Measurements from ENCODE around the gene NCSTN. TPM values are rescaled to one million over a fixed set of nuclear protein-coding genes. Genes with fewer than 3 reads are reported as not detected.
"Not testable (repeated sequence)": the region's sequence is repeated elsewhere in the genome, so short reads cannot be mapped to it uniquely, and the experiment has no call there.

Gene NCSTN
- total RNA-seq, 4 donors from 2014 or later: 45.6 to 59.7 (median 52.1) TPM

DNA sequence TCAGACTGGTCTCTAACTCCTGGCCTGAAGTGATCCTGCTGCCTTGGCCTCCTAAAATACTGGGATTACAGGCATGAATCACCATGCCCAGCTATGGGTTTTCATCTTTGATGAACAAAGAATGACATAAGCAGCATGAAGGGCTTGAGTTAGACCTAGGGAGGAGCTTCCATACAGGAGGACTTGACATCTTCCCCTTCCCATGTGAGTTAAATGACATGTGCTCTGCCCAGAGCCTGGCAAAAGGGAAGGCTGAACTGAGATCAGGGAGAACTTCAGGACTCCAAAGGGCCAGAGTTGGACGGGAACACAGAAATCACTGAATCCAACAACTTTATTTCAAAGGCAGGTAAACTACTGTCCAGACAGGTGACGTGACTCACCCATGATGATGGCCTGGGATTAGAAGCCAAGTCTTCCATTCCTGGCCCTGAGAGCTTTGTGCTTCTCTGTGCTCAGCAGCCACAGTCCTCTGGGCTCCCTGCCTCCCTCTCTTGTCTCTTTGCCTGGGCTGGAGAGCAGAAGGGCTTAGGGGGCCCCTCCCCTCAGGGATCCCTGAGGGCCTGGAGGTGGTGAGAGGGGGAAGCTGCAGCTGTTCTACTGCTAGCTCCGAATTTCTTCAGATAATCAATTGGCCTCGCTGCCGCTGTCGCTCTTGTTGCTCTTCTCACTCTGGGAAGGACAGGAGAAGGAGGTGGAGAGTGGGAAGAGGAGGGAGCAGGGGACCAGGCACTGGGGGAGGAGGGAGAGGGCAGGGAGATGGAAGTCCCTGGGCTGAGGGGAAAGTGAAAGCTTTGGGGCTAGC lies 31.3 kb downstream of the NCSTN start:
- peaks cover 0 to 33% (median 10%) of the 10 kb centered on the region in 4 donors for H3K27me3 ChIP-seq
- intact Hi-C loops (cut with DNase I): loop anchor here (10.0 kb wide), 1 partner anchor 290 kb away; the partner anchor contains the start of gene KCNJ9
- H3K27ac ChIP-seq (replicated peaks in 1 of 4): peak overlapping the region in 3 of 4 donors; percentile 52 to 68 (median 63)
- no peaks in the 10 kb centered on the region for H3K9me3 ChIP-seq
- 39% methylated on average over 5 of the region's 6 CpGs for WGBS
- peak overlapping the region in 2 of 4 donors; percentile 2 to 27 for H3K4me3 ChIP-seq
- DNase-seq (ENCODE audit: extremely low spot score): no peak
- no peaks in the 10 kb centered on the region for H3K36me3 ChIP-seq
- TF ChIP-seq, protein P1, sequence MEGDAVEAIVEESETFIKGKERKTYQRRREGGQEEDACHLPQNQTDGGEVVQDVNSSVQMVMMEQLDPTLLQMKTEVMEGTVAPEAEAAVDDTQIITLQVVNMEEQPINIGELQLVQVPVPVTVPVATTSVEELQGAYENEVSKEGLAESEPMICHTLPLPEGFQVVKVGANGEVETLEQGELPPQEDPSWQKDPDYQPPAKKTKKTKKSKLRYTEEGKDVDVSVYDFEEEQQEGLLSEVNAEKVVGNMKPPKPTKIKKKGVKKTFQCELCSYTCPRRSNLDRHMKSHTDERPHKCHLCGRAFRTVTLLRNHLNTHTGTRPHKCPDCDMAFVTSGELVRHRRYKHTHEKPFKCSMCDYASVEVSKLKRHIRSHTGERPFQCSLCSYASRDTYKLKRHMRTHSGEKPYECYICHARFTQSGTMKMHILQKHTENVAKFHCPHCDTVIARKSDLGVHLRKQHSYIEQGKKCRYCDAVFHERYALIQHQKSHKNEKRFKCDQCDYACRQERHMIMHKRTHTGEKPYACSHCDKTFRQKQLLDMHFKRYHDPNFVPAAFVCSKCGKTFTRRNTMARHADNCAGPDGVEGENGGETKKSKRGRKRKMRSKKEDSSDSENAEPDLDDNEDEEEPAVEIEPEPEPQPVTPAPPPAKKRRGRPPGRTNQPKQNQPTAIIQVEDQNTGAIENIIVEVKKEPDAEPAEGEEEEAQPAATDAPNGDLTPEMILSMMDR (IDR thresholded peaks at IDR 0.05): no peak
- TF ChIP-seq EP300 (IDR thresholded peaks at IDR 0.05) (no peak), POLR2A (IDR thresholded peaks at IDR 0.05; ENCODE audit: low read depth) (no peak), POLR2AphosphoS5 (IDR thresholded peaks at IDR 0.05) (no peak)
- peaks cover 6 to 22% (median 20%) of the 10 kb centered on the region in 4 donors for H3K4me1 ChIP-seq

DNA sequence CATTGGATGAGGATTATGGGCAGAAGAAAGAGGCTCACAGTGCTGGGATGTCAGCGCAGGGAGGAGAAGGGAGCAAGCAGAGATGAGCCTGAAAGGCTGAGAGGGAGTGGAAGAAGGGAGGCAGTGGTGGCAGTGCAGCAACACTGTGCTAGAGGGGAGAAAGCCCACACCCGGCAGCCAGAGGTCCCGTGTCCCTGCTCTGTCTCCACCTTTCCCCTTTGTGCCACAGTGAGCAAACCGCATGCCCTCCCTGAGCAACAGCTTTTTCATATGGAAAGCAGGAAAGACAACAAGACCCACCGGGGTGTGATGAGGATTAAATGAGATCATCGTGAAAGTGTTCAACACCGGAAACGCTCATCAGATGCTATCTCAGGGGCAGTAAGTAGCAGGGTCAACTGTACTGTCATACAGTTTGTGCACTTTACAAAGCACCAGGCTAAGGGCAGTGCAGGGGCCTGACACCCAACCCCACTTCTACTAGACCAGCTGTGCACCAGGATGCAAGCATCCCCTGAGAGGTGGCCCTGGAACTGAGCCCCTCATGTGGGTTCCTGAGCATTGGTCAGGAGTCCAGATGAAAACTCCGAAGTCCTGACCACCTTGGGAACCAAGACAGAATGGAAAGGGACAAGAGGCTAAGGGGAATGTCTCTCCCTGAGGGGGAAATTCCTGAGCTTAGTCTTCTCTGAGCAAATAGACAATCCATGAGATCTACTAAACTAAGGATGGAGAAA lies 32.8 kb downstream of the NCSTN start:
- peak overlapping the region in 3 of 4 donors; percentile 59 to 68 (median 63) for H3K27ac ChIP-seq (replicated peaks in 1 of 4)
- TF ChIP-seq POLR2A (IDR thresholded peaks at IDR 0.05; ENCODE audit: low read depth): no peak
- intact Hi-C loops (cut with DNase I): loop anchor here (10.0 kb wide), 1 partner anchor 291 kb away; the partner anchor contains the start of gene KCNJ9

DNA sequence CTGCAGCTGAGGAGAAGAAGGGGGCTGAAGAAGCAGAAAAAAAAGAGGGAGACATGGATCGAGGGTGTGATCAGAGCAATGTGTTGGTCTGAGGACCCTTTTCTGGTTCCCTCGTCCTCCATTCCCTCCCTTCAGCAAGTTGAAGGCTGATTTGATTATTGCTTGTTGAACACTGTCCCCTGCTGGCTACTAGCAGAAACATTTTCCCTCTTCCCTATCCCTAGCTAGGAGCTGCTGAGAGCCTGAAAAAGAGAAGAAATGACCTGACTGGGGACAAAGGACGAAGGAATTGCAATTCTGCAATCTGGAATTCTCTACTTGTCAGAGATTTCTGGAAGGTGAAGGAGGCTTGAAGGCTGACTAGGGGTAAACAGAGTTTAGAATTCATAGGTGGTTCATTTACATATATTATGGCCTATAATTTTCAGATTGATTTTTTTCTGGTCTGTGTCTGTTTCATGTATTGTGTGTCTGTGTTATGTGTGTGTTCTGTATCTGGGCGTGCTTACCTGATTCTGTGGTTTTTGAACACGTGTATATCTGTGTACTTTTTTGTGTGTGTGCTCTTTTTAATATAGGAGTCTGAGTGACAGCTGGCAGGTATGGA lies 33.4 kb downstream of the NCSTN start:
- Histone ChIP-seq H3K27me3 (peaks cover 0 to 17% (median 5%) of the 10 kb centered on the region in 4 donors), H3K27ac (replicated peaks in 1 of 4) (peak overlapping the region in 3 of 4 donors; percentile 59 to 68 (median 63)), H3K4me1 (peaks cover 6 to 22% (median 20%) of the 10 kb centered on the region in 4 donors), H3K4me3 (peak overlapping the region in 1 of 4 donors; percentile 3), H3K36me3 (no peaks in the 10 kb centered on the region), H3K9me3 (no peaks in the 10 kb centered on the region)
- WGBS: 16% methylated on average over 5 of the region's 5 CpGs
- TF ChIP-seq, protein P1 (IDR thresholded peaks at IDR 0.05): peak; percentile 75 to 90 (median 81)
- no peak for TF ChIP-seq POLR2A (IDR thresholded peaks at IDR 0.05; ENCODE audit: low read depth)
- intact Hi-C loops (cut with DNase I): loop anchor here (10.0 kb wide), 1 partner anchor 292 kb away; the partner anchor contains the start of gene KCNJ9
- no peak for DNase-seq (ENCODE audit: extremely low spot score)

More for the DNA sequence above, 32.8 kb downstream of the NCSTN start:
- peaks cover 0 to 24% (median 7%) of the 10 kb centered on the region in 4 donors for H3K27me3 ChIP-seq
- peaks cover 6 to 22% (median 20%) of the 10 kb centered on the region in 4 donors for H3K4me1 ChIP-seq
- no peak for DNase-seq (ENCODE audit: extremely low spot score)
- no peaks in the 10 kb centered on the region for H3K9me3 ChIP-seq
- 15% methylated on average over 6 of the region's 9 CpGs for WGBS
- peak overlapping the region in 1 of 4 donors; percentile 3 for H3K4me3 ChIP-seq
- no peaks in the 10 kb centered on the region for H3K36me3 ChIP-seq

DNA sequence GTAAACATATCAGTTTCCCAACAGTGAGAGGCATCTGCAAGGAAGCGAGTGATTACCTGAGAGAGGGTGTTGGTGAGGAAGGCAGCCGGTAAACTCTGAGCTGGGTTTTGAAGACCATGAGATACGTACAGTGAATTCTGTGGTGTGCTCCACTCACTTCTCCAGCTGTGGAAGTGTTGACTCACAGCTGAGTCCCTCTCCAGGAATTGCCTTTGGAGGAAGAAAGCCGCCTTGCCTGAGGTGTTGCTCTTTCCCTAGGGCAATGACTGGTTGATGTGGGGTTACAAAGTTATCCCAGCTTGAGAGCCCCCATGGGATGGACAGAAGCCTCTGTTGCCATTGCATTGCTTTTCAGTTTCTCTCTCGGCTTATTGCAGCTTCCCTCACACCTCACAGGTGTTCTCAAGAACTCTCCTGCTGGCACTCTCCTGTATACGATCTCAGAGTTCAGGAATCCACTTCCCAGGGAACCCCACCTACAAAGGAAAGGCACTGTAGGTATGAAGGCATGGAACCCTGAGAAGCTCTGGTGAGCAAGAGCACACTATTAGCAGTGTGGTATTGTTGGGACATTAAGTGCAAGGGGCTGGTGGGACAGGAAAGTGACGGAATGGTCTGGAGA lies 34.5 kb downstream of the NCSTN start:
- Histone ChIP-seq H3K36me3 (no peaks in the 10 kb centered on the region), H3K9me3 (no peaks in the 10 kb centered on the region), H3K4me1 (peaks cover 6 to 22% (median 20%) of the 10 kb centered on the region in 4 donors), H3K27ac (replicated peaks in 1 of 4) (no peak overlapping the region), H3K4me3 (no peak overlapping the region), H3K27me3 (peaks cover 0 to 8% (median 0%) of the 10 kb centered on the region in 4 donors)
- 77% methylated on average over 7 of the region's 7 CpGs for WGBS
- TF ChIP-seq POLR2AphosphoS5 (IDR thresholded peaks at IDR 0.05): no peak
- no peak for TF ChIP-seq POLR2A (IDR thresholded peaks at IDR 0.05; ENCODE audit: low read depth)
- TF ChIP-seq, protein P1 (IDR thresholded peaks at IDR 0.05): no peak
- TF ChIP-seq EP300 (IDR thresholded peaks at IDR 0.05): no peak
- intact Hi-C loops (cut with DNase I): loop anchor here (10.0 kb wide), 1 partner anchor 293 kb away; the partner anchor contains the start of gene KCNJ9
- no peak for DNase-seq (ENCODE audit: extremely low spot score)

DNA sequence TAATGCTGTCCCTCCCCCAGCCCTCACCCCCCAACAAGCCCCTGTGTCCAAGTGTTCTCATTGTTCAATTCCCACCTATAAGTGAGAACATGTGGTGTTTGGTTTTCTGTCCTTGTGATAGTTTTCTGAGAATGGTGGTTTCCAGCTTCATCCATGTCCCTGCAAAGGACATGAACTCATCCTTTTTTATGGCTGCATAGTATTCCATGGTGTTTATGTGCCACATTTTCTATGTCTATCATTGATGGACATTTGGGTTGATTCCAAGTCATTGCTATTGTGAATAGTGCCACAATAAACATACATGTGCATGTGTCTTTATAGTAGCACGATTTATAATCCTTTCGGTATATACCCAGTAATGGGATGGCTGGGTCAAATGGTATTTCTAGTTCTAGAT lies 41.6 kb downstream of the NCSTN start:
- 100% methylated on average over 2 of the region's 2 CpGs for WGBS
- H3K27ac ChIP-seq (replicated peaks in 1 of 4); H3K4me3 ChIP-seq; intact Hi-C loops (cut with DNase I); H3K36me3 ChIP-seq; DNase-seq (ENCODE audit: extremely low spot score); H3K27me3 ChIP-seq; H3K4me1 ChIP-seq; H3K9me3 ChIP-seq: not testable (repeated sequence)

DNA sequence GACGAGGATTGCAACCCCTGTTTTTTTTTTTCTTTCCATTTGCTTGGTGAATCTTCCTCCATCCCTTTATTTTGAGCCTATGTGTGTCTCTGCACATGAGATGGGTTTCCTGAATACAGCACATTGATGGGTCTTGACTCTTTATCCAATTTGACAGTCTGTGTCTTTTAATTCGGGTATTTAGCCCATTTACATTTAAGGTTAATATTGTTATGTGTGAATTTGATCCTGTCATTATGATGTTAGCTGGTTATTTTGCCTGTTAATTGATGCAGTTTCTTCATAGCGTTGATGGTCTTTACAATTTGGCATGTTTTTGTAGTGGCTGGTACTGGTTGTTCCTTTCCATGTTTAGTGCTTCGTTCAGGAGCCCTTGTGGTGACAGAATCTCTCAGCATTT lies 45.2 kb downstream of the NCSTN start:
- WGBS: 78% methylated on average over 4 of the region's 4 CpGs
- H3K27ac ChIP-seq (replicated peaks in 1 of 4); DNase-seq (ENCODE audit: extremely low spot score); H3K4me1 ChIP-seq; H3K36me3 ChIP-seq; intact Hi-C loops (cut with DNase I); H3K4me3 ChIP-seq; H3K9me3 ChIP-seq; H3K27me3 ChIP-seq: not testable (repeated sequence)

Measured in esophagus muscularis mucosa (tissue), 4 donors.